GM18505 (cell line): ENCODE measurements around the gene LSP1.
A peak's percentile ranks its signal among the peaks of the same experiment; 100 is the strongest.

Experiments used
- ATAC-seq: cut with Tn5 transposase; IDR thresholded peaks from one replicate; pipeline ENCODE4 v1.9.1; 2021; ENCODE audit not compliant: unreplicated experiment
- POLR2A ChIP-seq: IDR thresholded peaks from 4 replicates; pipeline ENCODE4 v1.6.1; 2011; ENCODE audit warnings: borderline replicate concordance; ENCODE audit not compliant: insufficient read depth, insufficient read length; ENCODE audit errors: extremely low read depth

LSP1 gene

DNA sequence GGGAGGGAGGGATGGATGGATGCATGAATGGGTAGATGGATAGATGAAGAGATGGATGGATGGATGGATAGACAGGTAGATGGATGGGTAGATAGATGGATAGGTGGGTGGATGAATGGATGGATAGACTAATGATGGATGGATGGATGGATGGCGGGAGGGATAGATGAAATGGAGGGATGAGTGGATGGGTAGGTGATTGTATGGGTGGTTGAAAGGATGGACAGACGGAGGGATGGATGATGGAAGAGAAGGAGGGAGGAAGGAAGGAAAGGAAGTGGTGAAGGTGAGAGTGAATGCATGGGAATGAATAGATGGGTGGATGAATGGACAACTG is 62.9 kb downstream of the LSP1 start:
- no peak for ATAC-seq
- TF ChIP-seq POLR2A: no peak

DNA sequence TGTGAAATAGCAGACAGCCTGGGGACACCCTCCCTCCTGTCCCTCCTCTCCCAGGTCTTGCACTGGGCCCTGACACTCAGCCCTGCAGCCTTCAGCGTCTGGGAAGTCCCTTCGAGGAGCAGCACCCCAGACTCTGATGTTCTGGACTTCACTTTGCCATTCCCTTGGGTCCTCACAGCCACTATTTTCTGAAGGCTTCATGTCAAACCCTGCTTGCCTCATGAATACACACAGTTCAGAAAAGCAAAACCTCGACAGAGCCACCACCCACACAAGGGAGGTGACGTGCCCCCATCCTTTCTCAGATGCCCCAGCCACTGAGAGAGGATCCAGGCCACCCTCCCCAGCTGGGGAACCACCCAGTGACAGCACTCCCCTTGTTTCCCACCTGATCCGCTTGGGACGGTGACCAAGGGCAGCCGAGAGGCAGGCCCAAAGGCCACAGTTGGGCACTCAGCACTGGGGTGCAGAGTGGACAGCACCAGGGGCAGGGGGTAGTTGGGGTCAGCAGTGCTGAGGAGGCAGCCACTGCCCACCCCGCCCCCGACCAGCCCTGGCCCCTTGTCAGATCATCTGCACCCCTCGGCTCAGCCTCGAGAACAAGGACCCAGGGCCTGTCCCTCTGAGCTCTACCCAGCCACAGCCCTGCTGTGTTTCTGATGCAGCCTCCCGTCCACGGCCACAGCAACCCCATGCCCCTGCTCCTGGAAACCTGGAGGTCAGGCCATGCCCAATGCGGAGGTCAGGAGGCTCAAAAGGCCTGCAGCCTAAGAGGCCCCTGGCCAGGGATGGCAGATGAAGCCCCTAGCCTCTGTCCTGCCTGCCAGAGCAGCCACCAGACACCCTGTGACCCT is 63.5 kb downstream of the LSP1 start:
- peak; percentile 35 for TF ChIP-seq POLR2A
- ATAC-seq: no peak

DNA sequence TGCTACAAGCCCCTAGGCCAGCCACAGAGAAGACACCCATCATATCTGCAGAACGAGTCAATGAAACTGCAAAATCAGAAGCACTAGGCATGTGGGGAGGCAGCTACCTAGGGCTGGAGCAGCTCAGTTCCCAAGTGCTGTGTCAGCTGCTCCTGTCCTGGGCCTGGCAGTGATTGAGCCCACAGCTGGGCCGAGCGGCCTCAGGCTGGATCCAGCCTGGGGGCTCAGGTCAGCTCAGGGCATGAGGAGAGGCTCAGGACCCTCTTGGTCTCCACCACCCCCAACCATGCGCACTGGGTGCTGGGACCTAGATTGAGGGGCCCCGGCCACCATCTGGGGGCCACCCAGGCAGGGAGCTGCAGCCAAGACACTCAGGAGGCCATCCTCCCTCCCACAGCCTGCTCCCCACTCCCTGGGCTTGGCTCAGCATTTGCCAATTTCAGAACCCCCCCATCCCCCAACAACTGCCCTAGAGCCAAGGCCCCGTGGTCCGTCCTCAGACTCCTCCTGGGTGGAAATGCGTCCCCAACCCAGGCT is 64.2 kb downstream of the LSP1 start:
- no peak for TF ChIP-seq POLR2A
- no peak for ATAC-seq

GRCh38 chr11:1917523-1918435 is 64.9 kb downstream of the LSP1 start:
- no peak for TF ChIP-seq POLR2A
- no peak for ATAC-seq

DNA sequence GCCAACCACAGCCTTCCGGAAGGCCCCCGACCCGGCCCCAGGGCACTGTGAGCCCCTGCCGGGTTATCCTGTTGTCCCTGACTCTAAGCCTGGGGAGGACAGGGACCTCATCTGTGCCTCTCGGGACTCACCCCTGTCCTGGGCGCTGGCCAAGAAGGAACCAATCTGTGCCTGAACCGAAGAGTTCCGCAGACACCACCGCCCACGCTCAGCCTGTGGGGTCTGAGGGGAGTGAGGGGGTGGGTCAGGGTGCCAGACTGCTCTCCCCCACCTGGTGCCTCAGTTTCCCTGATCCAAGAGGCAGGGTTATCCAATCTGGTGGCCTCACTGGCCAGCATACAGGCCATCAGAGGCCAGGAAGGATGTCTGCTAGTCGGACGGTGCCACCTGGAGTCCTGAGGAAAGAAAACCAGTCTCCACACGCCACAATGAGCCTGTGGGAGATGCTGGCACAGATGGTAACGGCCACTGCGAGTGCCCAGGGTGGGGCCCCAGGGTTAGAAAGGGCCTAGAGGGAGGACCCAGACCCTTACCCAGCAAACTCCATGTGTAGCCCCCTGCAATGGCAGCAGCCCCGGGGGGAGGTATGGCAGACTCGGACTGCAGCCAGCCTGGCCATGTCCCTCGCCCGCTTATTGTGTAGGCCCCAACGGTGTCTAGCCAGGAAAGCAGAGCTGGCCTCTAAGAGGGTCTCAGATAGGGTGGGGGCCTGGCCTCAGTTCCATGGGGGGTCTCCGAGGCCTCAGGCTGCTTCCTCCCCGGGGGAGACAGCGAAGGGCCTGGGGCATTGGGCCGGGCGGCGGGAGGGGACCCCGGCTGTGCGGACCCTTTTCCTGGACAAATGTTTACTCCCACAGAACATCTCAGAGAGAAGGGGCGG is 65.8 kb downstream of the LSP1 start:
- ATAC-seq: no peak
- TF ChIP-seq POLR2A: no peak

DNA sequence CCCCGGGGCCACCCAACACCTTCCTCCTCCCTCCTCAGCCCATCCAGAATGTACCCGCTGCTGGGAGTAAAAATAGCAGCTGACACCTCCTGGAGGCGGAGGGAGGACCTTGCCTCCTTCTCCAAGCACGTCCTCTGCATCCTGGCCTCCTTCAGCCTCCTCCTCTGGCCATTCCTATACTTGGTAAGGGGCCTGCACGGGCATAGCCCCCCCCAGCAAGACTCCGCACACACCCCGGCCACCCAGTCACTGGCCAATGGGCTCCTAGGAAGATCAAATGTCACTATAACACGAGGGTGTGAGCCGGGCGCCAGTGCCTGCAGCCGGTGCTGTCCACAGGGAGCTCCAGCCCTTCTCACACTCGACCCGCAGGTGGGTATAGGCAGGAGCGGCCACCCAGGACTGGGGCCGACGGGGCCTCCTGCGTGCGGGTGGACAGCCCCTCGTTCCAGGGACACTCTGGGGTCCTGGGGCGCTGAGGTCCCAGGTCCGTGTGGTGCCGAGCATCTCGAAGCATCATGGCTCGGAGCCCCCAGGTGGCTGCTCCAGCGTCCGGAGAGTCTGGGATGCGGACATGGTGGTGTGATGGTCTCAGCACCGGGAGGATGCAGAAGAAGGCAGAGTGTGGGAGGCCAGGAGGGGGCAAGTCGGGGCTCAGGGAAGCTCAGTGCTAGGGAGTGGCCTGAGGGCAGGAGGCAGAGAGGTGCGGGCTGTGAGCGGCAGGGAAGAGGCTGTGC is 66.7 kb downstream of the LSP1 start, which contains the start of gene TNNT3:
Gene TNNT3, plus strand, starts transcription at position 313 of the 737 bp plus-strand sequence. CDS start 3,172 bp downstream, outside the sequence.
- TF ChIP-seq POLR2A: no peak
- ATAC-seq: no peak

- no peak for ATAC-seq
- no peak for TF ChIP-seq POLR2A
Observed at GRCh38 chr11:1920128-1920908, 67.4 kb downstream of the LSP1 start.

- no peak for TF ChIP-seq POLR2A
- no peak for ATAC-seq
Observed at GRCh38 chr11:1920909-1921573, 68.2 kb downstream of the LSP1 start.

DNA sequence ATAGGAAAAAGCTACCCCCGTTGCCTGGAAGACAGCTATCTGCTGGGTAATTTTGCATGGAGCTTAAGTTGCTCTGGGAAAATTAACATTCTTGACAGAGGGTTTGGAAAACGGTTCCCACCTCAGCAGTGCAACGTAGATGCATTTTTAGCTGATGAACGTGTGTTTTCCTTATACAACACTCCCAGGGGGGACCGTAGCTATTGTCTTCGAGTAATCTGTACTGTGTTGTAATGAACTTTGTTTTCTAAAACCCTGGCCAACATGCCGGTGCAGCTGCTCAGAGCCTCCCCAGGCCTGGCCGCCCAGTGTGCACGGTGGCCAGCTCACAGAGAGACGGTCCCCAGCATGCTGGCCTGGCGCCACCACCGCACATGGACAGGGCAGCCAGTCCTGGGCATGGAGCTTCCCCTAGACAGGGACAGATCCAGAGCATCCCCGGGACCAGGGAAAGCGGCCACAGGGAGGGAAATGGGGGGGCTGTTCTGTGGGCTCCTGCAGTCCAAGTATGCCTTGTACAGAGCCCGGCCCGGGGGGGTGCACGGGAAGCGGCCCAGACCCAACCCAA is 68.8 kb downstream of the LSP1 start:
- TF ChIP-seq POLR2A: no peak
- no peak for ATAC-seq

GRCh38 chr11:1922481-1923081 is 69.7 kb downstream of the LSP1 start:
- TF ChIP-seq POLR2A: no peak
- ATAC-seq: no peak

DNA sequence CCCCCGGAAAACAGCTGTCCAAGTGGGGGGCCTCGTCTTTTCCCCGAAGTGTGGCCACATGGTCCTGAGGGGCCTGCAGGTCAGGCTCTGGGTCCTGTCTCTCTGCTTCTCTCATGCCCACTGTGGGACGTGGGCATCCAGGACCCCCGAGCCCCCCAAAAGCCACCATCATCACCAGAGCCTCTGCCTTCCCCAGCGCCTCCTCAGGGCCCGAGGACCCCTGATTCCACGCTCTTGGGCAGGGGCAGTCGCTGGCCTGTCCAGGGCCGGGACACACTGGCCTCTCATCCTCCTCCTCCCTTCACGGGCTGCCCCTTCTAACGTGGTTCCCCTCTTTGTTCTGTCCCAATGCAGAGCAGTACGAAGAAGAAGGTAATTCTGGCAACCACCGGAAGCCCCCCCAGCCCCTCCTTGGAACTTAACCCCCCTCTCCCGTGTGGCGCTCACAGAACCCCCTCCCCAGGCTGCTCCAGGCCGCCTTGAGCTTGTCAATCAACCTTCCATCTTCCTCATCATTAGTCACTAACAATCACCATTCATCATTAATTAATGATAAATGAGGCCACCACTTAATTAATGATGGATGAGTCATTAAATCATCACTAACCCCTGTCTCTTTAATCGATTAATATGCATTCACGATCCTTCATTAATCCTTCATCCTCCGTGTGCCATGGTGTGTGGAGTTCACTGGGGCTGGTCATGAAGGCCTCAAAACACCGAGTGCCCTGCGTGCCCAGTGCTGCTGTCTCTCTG is 70.5 kb downstream of the LSP1 start:
- ATAC-seq: no peak
- no peak for TF ChIP-seq POLR2A
